Dendritic cell treated with granulocyte-macrophage colony-stimulating factor and Interleukin-4, amounts not matched to agents 40 ng/mL and 50 ng/mL, for 4 days (primary cell): Measurements from ENCODE around the gene ATF7IP2.

ENCODE experiments used
- H3K27ac Mint-ChIP-seq: one replicate; pipeline ENCODE4 v1.8.0; 2022; ENCODE audit warnings: mild to moderate bottlenecking, mixed read lengths
- H3K27me3 Mint-ChIP-seq: one replicate; pipeline ENCODE4 v1.8.0; 2022; ENCODE audit warnings: mild to moderate bottlenecking, mixed read lengths
- H3K36me3 Mint-ChIP-seq: one replicate; pipeline ENCODE4 v1.8.0; 2022; ENCODE audit warnings: low read depth, mixed read lengths
- H3K4me1 Mint-ChIP-seq: one replicate; pipeline ENCODE4 v1.8.0; 2022; ENCODE audit warnings: low read depth, mixed read lengths
- H3K4me3 Mint-ChIP-seq: one replicate; pipeline ENCODE4 v1.8.0; 2022; ENCODE audit warnings: mild to moderate bottlenecking, moderate library complexity, mixed read lengths
- H3K9me3 Mint-ChIP-seq: one replicate; pipeline ENCODE4 v1.8.0; 2022; ENCODE audit warnings: mixed read lengths
- intact Hi-C: fragments of 100-400 bp; cut with micrococcal nuclease; formaldehyde crosslinking; loops from one replicate; pipeline ENCODE4 v1.15.0; 2022

The ATF7IP2 gene

GRCh38 chr16:10519929-10520868 is 134.3 kb downstream of the ATF7IP2 start:
- Mint-ChIP-seq H3K4me3 (no peak overlapping the region), H3K27ac (peak overlapping the region; percentile 56), H3K4me1 (peaks cover 7% of the 10 kb centered on the region), H3K9me3 (no peaks in the 10 kb centered on the region), H3K36me3 (no peaks in the 10 kb centered on the region), H3K27me3 (peaks cover 4% of the 10 kb centered on the region)
- intact Hi-C loops, result loop anchor here (10.0 kb wide), 1 partner anchor 95 kb away; no protein-coding TSS in a partner anchor

DNA sequence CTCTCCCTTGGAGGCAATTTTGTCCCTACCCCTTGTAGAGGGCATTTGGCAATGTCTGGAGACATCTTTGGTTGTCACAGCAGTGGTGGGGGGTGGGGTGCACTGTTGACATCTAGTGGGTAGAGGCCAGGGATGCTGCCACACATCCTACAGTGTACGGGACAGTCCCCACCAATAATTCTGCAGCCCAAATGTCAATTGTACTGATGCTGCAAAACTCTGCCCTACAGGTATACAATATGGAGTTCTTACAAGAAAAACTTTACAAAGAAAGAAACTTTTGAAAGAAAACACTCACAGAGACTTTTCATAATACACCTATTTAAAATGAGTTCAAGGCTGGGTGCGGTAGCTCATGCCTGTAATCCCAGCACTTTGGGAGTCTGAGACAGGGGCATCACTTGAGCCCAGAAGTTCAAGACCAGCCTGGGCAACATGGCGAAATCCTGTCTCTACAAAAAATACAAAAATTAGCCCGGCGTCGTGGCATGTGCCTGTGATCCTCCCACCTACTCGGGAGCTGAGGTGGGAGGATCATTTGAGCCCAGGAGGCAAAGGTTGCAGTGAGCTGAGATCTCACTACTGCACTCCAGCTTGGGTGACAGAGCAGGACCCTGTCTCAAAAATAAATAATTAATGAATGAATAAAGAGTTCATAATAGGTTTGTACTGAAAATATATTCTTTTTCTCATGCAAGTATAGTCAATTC is 135.2 kb downstream of the ATF7IP2 start:
- Mint-ChIP-seq H3K9me3 (no peaks in the 10 kb centered on the region), H3K27me3 (peaks cover 4% of the 10 kb centered on the region), H3K27ac (no peak overlapping the region), H3K4me3 (no peak overlapping the region), H3K4me1 (peaks cover 1% of the 10 kb centered on the region), H3K36me3 (no peaks in the 10 kb centered on the region)
- intact Hi-C loops, result loop anchor here (10.0 kb wide), 1 partner anchor 94 kb away; no protein-coding TSS in a partner anchor

- intact Hi-C loops, result loop anchor here (10.0 kb wide), 1 partner anchor 93 kb away; no protein-coding TSS in a partner anchor
- Mint-ChIP-seq H3K36me3 (no peaks in the 10 kb centered on the region), H3K4me1 (no peaks in the 10 kb centered on the region)
Measured at GRCh38 chr16:10521681-10522274, 135.9 kb downstream of the ATF7IP2 start.

DNA sequence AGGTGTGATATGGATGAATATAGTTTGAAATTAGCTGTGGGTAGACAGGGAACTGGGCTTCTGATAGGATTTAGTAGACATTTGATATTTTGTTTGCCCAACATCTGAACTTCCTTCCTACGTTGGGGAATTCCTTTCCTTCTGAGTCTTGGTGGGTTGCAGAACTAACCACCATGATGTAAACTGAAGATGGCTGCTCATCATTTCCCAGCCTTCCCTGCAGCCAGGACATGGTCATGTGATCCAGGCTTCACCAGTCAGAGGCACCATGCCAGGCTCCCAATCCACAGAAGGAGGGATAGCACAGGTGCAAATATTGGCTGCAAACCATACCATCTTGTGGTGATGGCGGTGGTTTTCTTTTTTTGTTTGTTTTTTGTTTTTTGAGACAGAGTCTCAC is 137.1 kb downstream of the ATF7IP2 start:
- Mint-ChIP-seq H3K27me3 (peaks cover 4% of the 10 kb centered on the region), H3K27ac (no peak overlapping the region)
- intact Hi-C loops, result loop anchor here (10.0 kb wide), 1 partner anchor 92 kb away; no protein-coding TSS in a partner anchor

More at GRCh38 chr16:10521681-10522274, 135.9 kb downstream of the ATF7IP2 start:
- H3K4me3 Mint-ChIP-seq, result no peak overlapping the region
- peaks cover 4% of the 10 kb centered on the region for H3K27me3 Mint-ChIP-seq
- H3K9me3 Mint-ChIP-seq, result no peaks in the 10 kb centered on the region
- H3K27ac Mint-ChIP-seq, result no peak overlapping the region

GRCh38 chr16:10525214-10525825 is 139.5 kb downstream of the ATF7IP2 start:
- intact Hi-C loops, result loop anchor here (10.0 kb wide), 1 partner anchor 89 kb away; no protein-coding TSS in a partner anchor
- no peaks in the 10 kb centered on the region for H3K36me3 Mint-ChIP-seq
- no peak overlapping the region for H3K27ac Mint-ChIP-seq
- H3K27me3 Mint-ChIP-seq, result peaks cover 3% of the 10 kb centered on the region
- no peak overlapping the region for H3K4me3 Mint-ChIP-seq
- H3K4me1 Mint-ChIP-seq, result no peaks in the 10 kb centered on the region
- no peaks in the 10 kb centered on the region for H3K9me3 Mint-ChIP-seq

More for the DNA sequence above, 137.1 kb downstream of the ATF7IP2 start:
- no peaks in the 10 kb centered on the region for H3K4me1 Mint-ChIP-seq
- H3K4me3 Mint-ChIP-seq, result no peak overlapping the region
- no peaks in the 10 kb centered on the region for H3K36me3 Mint-ChIP-seq
- no peaks in the 10 kb centered on the region for H3K9me3 Mint-ChIP-seq

DNA sequence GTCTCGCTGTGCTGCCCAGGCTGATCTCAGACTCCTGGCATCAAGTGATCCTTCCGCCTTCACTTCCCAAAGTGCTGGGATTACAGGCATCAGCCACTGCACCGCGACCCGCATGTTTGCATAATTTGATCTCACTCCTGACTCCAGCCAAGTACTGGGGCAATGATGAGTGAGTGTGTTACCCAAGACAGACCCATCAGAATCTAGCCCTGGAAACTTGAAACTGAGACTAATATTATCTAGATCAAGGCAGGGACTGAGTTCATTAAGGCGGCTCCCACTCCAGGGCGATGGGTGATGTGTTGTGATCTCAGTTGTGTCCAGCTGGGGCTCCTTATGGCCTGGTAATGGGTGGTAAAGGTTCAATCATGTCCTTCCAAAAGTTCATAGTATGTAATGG is 141.1 kb downstream of the ATF7IP2 start:
- Mint-ChIP-seq H3K4me3 (no peak overlapping the region), H3K36me3 (no peaks in the 10 kb centered on the region), H3K27ac (no peak overlapping the region), H3K4me1 (no peaks in the 10 kb centered on the region), H3K9me3 (no peaks in the 10 kb centered on the region), H3K27me3 (no peaks in the 10 kb centered on the region)
- intact Hi-C loops, result loop anchor here (10.0 kb wide), 1 partner anchor 88 kb away; no protein-coding TSS in a partner anchor

DNA sequence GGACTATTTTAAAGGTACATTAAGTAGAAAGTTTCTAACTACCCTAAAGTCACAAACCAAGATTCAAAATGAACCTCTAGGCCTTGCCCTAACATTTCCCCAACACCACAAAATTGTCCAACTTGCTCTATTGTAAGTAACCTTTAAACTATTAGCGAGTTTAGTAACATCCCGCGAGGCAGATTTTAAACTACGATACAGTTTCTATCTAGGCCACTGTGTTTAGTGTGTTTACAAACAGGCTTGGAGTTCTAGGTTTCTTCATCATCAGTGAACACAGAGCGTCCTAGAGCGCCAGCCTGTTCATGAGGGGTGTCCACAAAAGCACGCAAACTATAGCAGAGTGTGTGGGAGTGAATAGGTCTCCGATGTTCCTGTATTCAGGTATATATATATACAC is 142.8 kb downstream of the ATF7IP2 start:
- Mint-ChIP-seq H3K4me3 (no peak overlapping the region), H3K27me3 (no peaks in the 10 kb centered on the region), H3K36me3 (no peaks in the 10 kb centered on the region), H3K27ac (no peak overlapping the region), H3K4me1 (no peaks in the 10 kb centered on the region), H3K9me3 (no peaks in the 10 kb centered on the region)
- intact Hi-C loops, result loop anchor here (10.0 kb wide), 1 partner anchor 86 kb away; no protein-coding TSS in a partner anchor

GRCh38 chr16:10529895-10530669 is 144.2 kb downstream of the ATF7IP2 start:
- intact Hi-C loops, result loop anchor here (10.0 kb wide), 1 partner anchor 85 kb away; no protein-coding TSS in a partner anchor
- Mint-ChIP-seq H3K4me3 (no peak overlapping the region), H3K27ac (no peak overlapping the region), H3K36me3 (no peaks in the 10 kb centered on the region), H3K4me1 (no peaks in the 10 kb centered on the region), H3K9me3 (no peaks in the 10 kb centered on the region), H3K27me3 (no peaks in the 10 kb centered on the region)

- H3K27me3 Mint-ChIP-seq, result no peaks in the 10 kb centered on the region
- no peaks in the 10 kb centered on the region for H3K9me3 Mint-ChIP-seq
- H3K36me3 Mint-ChIP-seq, result no peaks in the 10 kb centered on the region
- H3K4me1 Mint-ChIP-seq, result no peaks in the 10 kb centered on the region
- no peak overlapping the region for H3K27ac Mint-ChIP-seq
- intact Hi-C loops, result no loop called here
- H3K4me3 Mint-ChIP-seq, result no peak overlapping the region
Measured at GRCh38 chr16:10530685-10531084, 144.8 kb downstream of the ATF7IP2 start.

DNA sequence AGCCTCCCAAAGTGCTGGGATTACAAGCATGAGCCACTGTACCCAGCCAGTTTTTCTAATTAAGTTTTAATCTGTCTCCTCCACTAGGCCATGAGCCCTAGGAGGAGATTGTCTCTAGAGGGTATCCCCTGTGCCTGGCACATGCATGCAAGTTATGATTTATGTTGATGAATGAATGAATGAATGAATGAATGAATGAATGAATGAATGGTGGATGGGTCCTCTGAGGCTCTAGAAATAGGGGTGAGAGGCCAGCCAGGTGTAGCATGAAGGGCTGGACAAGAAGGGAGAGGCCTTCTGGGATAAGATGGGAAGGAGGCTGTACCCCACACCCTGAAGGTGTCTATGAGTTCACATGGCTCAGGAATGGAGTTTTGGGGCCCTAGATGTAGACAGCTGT is 145.7 kb downstream of the ATF7IP2 start:
- H3K9me3 Mint-ChIP-seq, result no peaks in the 10 kb centered on the region
- intact Hi-C loops, result no loop called here
- no peaks in the 10 kb centered on the region for H3K4me1 Mint-ChIP-seq
- no peak overlapping the region for H3K4me3 Mint-ChIP-seq
- no peak overlapping the region for H3K27ac Mint-ChIP-seq
- no peaks in the 10 kb centered on the region for H3K36me3 Mint-ChIP-seq
- no peaks in the 10 kb centered on the region for H3K27me3 Mint-ChIP-seq
